T-helper 2 cell treated with Interferon-gamma antibody and Interleukin-4, amounts not matched to agents 5 μg/mL and 100 μg/mL, for 36 hours (primary cell): Measurements from ENCODE around the gene SEC63.
A peak's percentile ranks its signal among the peaks of the same experiment; 100 is the strongest.
"Not testable (repeated sequence)": the region's sequence is repeated elsewhere in the genome, so short reads cannot be mapped to it uniquely, and the experiment has no call there.

Experiments
- DNase-seq: peaks from one replicate; pipeline ENCODE4 v3.0.0; 2021; ENCODE audit warnings: low spot score
- H3K27ac Mint-ChIP-seq: one replicate; pipeline ENCODE4 v1.8.0; 2021; ENCODE audit warnings: mild to moderate bottlenecking, mixed read lengths
- H3K27me3 Mint-ChIP-seq: one replicate; pipeline ENCODE4 v1.8.0; 2021; ENCODE audit warnings: low read depth, mixed read lengths
- H3K36me3 Mint-ChIP-seq: one replicate; pipeline ENCODE4 v1.8.0; 2021; ENCODE audit warnings: low read depth, mixed read lengths
- H3K4me1 Mint-ChIP-seq: one replicate; pipeline ENCODE4 v1.8.0; 2021; ENCODE audit warnings: low read depth, mixed read lengths
- H3K4me3 Mint-ChIP-seq: one replicate; pipeline ENCODE4 v1.8.0; 2022; ENCODE audit warnings: mild to moderate bottlenecking, moderate library complexity, mixed read lengths
- H3K9me3 Mint-ChIP-seq: one replicate; pipeline ENCODE4 v1.8.0; 2021; ENCODE audit warnings: mixed read lengths

The SEC63 gene

GRCh38 chr6:107931894-107932293 is 26.1 kb downstream of the SEC63 start:
- H3K4me1 Mint-ChIP-seq: peaks cover 15% of the 10 kb centered on the region
- no peak overlapping the region for H3K27ac Mint-ChIP-seq
- H3K36me3 Mint-ChIP-seq: peaks cover 46% of the 10 kb centered on the region
- peaks cover 19% of the 10 kb centered on the region for H3K9me3 Mint-ChIP-seq
- no peak overlapping the region for H3K4me3 Mint-ChIP-seq
- H3K27me3 Mint-ChIP-seq: no peaks in the 10 kb centered on the region
- no peak for DNase-seq

- no peak for DNase-seq
- Mint-ChIP-seq H3K36me3 (peaks cover 43% of the 10 kb centered on the region), H3K27ac (no peak overlapping the region), H3K4me1 (peaks cover 10% of the 10 kb centered on the region), H3K27me3 (no peaks in the 10 kb centered on the region), H3K9me3 (peaks cover 19% of the 10 kb centered on the region), H3K4me3 (no peak overlapping the region)
Measured at GRCh38 chr6:107928984-107929383, 29.0 kb downstream of the SEC63 start.

GRCh38 chr6:107926697-107927544 is 31.1 kb downstream of the SEC63 start:
- H3K36me3 Mint-ChIP-seq: peaks cover 37% of the 10 kb centered on the region
- not testable (repeated sequence) for H3K4me3 Mint-ChIP-seq

GRCh38 chr6:107917451-107918375 is 40.3 kb downstream of the SEC63 start:
- Mint-ChIP-seq H3K4me3 (no peak overlapping the region), H3K36me3 (peaks cover 76% of the 10 kb centered on the region), H3K27ac (no peak overlapping the region), H3K4me1 (peaks cover 5% of the 10 kb centered on the region), H3K27me3 (no peaks in the 10 kb centered on the region), H3K9me3 (peaks cover 27% of the 10 kb centered on the region)
- no peak for DNase-seq

More at GRCh38 chr6:107926697-107927544, 31.1 kb downstream of the SEC63 start:
- not testable (repeated sequence) for H3K27ac Mint-ChIP-seq, H3K4me1 Mint-ChIP-seq, DNase-seq, H3K27me3 Mint-ChIP-seq, H3K9me3 Mint-ChIP-seq

- not testable (repeated sequence) for DNase-seq, H3K4me1 Mint-ChIP-seq, H3K4me3 Mint-ChIP-seq, H3K27me3 Mint-ChIP-seq, H3K27ac Mint-ChIP-seq
- H3K36me3 Mint-ChIP-seq: peaks cover 74% of the 10 kb centered on the region
- peaks cover 24% of the 10 kb centered on the region for H3K9me3 Mint-ChIP-seq
Measured at GRCh38 chr6:107916961-107917360, 41.0 kb downstream of the SEC63 start.

- Mint-ChIP-seq H3K36me3 (peaks cover 58% of the 10 kb centered on the region), H3K4me1 (peaks cover 5% of the 10 kb centered on the region), H3K27ac (no peak overlapping the region), H3K27me3 (no peaks in the 10 kb centered on the region), H3K9me3 (peaks cover 4% of the 10 kb centered on the region), H3K4me3 (no peak overlapping the region)
- no peak for DNase-seq
Measured at GRCh38 chr6:107911692-107912091, 46.3 kb downstream of the SEC63 start.

GRCh38 chr6:107894809-107895396 is 63.1 kb downstream of the SEC63 start:
- H3K9me3 Mint-ChIP-seq: peaks cover 6% of the 10 kb centered on the region
- H3K36me3 Mint-ChIP-seq: peaks cover 65% of the 10 kb centered on the region
- no peaks in the 10 kb centered on the region for H3K27me3 Mint-ChIP-seq
- H3K4me3 Mint-ChIP-seq: no peak overlapping the region
- DNase-seq: no peak
- peak overlapping the region; percentile 32 for H3K27ac Mint-ChIP-seq
- peaks cover 6% of the 10 kb centered on the region for H3K4me1 Mint-ChIP-seq

- H3K27me3 Mint-ChIP-seq, H3K27ac Mint-ChIP-seq, H3K4me3 Mint-ChIP-seq, DNase-seq: not testable (repeated sequence)
- Mint-ChIP-seq H3K4me1 (peaks cover 12% of the 10 kb centered on the region), H3K36me3 (peaks cover 74% of the 10 kb centered on the region), H3K9me3 (peaks cover 19% of the 10 kb centered on the region)
Measured at GRCh38 chr6:107890431-107890830, 67.6 kb downstream of the SEC63 start.

GRCh38 chr6:107885950-107886349 is 72.1 kb downstream of the SEC63 start:
- H3K4me3 Mint-ChIP-seq, H3K27me3 Mint-ChIP-seq, H3K4me1 Mint-ChIP-seq, H3K27ac Mint-ChIP-seq, DNase-seq: not testable (repeated sequence)
- H3K36me3 Mint-ChIP-seq: peaks cover 57% of the 10 kb centered on the region
- peaks cover 18% of the 10 kb centered on the region for H3K9me3 Mint-ChIP-seq

GRCh38 chr6:107879941-107880340 is 78.1 kb downstream of the SEC63 start:
- DNase-seq: no peak
- H3K36me3 Mint-ChIP-seq: peaks cover 39% of the 10 kb centered on the region
- H3K27me3 Mint-ChIP-seq: no peaks in the 10 kb centered on the region
- H3K4me3 Mint-ChIP-seq: no peak overlapping the region
- no peaks in the 10 kb centered on the region for H3K4me1 Mint-ChIP-seq
- no peaks in the 10 kb centered on the region for H3K9me3 Mint-ChIP-seq
- no peak overlapping the region for H3K27ac Mint-ChIP-seq

- Mint-ChIP-seq H3K36me3 (peaks cover 42% of the 10 kb centered on the region), H3K9me3 (no peaks in the 10 kb centered on the region), H3K4me3 (no peak overlapping the region), H3K4me1 (peaks cover 1% of the 10 kb centered on the region), H3K27me3 (no peaks in the 10 kb centered on the region), H3K27ac (no peak overlapping the region)
- DNase-seq: no peak
Measured at GRCh38 chr6:107877968-107878367, 80.0 kb downstream of the SEC63 start.

- no peak overlapping the region for H3K27ac Mint-ChIP-seq
Measured at GRCh38 chr6:107871976-107872375, 86.0 kb downstream of the SEC63 start.

GRCh38 chr6:107871512-107871911 is 86.5 kb downstream of the SEC63 start:
- not testable (repeated sequence) for DNase-seq, H3K4me1 Mint-ChIP-seq, H3K27ac Mint-ChIP-seq, H3K9me3 Mint-ChIP-seq, H3K27me3 Mint-ChIP-seq, H3K4me3 Mint-ChIP-seq
- peaks cover 31% of the 10 kb centered on the region for H3K36me3 Mint-ChIP-seq

More at GRCh38 chr6:107871976-107872375, 86.0 kb downstream of the SEC63 start:
- Mint-ChIP-seq H3K9me3 (no peaks in the 10 kb centered on the region), H3K36me3 (peaks cover 31% of the 10 kb centered on the region), H3K4me3 (no peak overlapping the region), H3K27me3 (no peaks in the 10 kb centered on the region), H3K4me1 (peaks cover 1% of the 10 kb centered on the region)
- DNase-seq: no peak

GRCh38 chr6:107871016-107871415 is 87.0 kb downstream of the SEC63 start:
- Mint-ChIP-seq H3K27me3 (no peaks in the 10 kb centered on the region), H3K4me3 (no peak overlapping the region), H3K36me3 (peaks cover 29% of the 10 kb centered on the region), H3K27ac (no peak overlapping the region), H3K9me3 (no peaks in the 10 kb centered on the region), H3K4me1 (peaks cover 3% of the 10 kb centered on the region)
- no peak for DNase-seq
